Measurements from ENCODE around the gene ITM2A.

ITM2A gene

DNA sequence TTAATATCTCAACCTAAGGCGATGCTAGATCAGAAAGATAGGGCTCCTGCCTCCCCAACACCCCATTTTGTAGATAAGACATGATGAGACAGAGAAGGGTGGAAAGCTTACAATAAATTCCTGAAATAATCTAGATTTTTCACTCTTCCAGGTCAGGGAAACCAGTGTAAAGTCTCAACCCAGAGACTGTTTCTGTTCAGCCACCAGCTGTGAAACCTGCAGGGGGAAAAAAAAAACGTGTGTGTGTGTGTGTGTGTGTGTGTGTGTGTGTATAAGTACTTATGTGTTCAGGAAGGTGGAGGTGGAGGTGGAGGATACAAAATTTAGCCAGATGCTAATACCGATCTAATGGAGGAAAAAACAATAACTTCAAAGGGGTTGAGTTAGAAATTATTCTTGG lies 773 bp upstream of the ITM2A start:
- no peaks in the 10 kb centered on the region for H3K9me3 ChIP-seq (ENCODE audit: control extremely low read depth in 1 of 5, control insufficient read depth in 4 of 5, insufficient read depth in 2 of 5, low read depth in 1 of 5, low read length in 4 of 5)
- CTCF ChIA-PET, result interaction anchor here (0.9 to 1.4 kb wide), 2 partner anchors 9 to 212 kb away, joined by 3 to 4 read pairs; no protein-coding TSS in a partner anchor
- H3K27ac ChIP-seq (ENCODE audit: insufficient read depth in 1 of 2, low read depth in 1 of 2, low read length in 2 of 2, poor library complexity in 1 of 2, severe bottlenecking in 2 of 2), result peak overlapping the region in 1 of 2 experiments; percentile 81
- H3K36me3 ChIP-seq (ENCODE audit: control insufficient read depth in 4 of 4, insufficient read depth in 4 of 4, low read length in 3 of 4), result peaks cover 0 to under 1% (median 0%) of the 10 kb centered on the region in 4 experiments
- POLR2A ChIA-PET, result no interaction called here
- peak; percentile 2 to 38 (median 33) for DNase-seq
- H3K4me1 ChIP-seq (ENCODE audit: control extremely low read depth in 1 of 4, control insufficient read depth in 4 of 4, insufficient read depth in 4 of 4, low read length in 3 of 4), result peaks cover 0 to 19% (median 7%) of the 10 kb centered on the region in 4 experiments
- WGBS (ENCODE audit: insufficient coverage), result no CpG with 5 or more reads among the region's 3 CpGs
- H3K27me3 ChIP-seq (replicated peaks in 2 of 5; ENCODE audit: control insufficient read depth in 4 of 5, insufficient read depth in 5 of 5, low read length in 4 of 5), result peaks cover 0 to 5% (median 0%) of the 10 kb centered on the region in 5 experiments
- H3K4me3 ChIP-seq (ENCODE audit: control insufficient read depth in 1 of 7, extremely low read depth in 1 of 7, insufficient read depth in 4 of 7, low read depth in 2 of 7, low read length in 6 of 7), result peak overlapping the region in 3 of 7 experiments; percentile 78 to 88 (median 87)

DNA sequence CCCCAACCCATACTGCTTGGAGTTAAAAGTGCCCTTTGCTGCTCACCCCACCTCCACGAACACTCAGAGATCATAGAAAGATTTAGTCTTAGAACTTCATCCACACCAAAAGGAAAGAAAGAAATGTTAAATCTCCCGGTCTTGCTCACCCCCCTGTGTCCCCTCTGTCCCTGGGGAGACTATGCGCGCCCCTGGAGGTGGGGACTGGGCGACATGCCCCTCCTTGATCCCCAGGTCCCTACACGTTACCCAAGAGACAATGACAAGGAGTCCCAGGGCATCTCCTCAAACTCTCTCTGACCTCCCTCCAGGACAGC lies 620 bp downstream of the ITM2A start:
- ChIA-PET POLR2A (no interaction called here), CTCF (interaction anchor here (1.0 kb wide), 1 partner anchor 11 kb away, joined by 3 read pairs; no protein-coding TSS in a partner anchor)
- peak overlapping the region; percentile 70 to 88 (median 81) for H3K4me3 ChIP-seq (ENCODE audit: control insufficient read depth in 1 of 7, extremely low read depth in 1 of 7, insufficient read depth in 4 of 7, low read depth in 2 of 7, low read length in 6 of 7)

DNA sequence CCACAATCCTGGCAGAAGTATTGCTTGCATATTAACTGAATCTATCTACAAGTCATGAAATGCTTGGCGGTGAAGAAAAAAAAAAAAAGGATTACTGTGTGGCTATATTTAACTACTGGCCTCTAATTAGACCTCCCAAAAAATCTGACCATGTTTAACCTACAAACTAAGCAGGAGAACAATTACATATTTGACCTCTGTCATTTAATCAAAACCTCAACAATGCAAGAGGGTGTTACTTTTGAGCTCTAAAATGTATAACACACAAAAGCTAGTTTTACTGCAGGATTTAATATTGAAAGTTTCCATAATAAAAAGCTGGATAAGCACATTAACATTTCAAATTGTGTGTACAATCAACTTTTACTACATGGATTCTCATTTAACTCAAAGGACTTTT lies 1.5 kb downstream of the ITM2A start:
- Histone ChIP-seq H3K4me3 (ENCODE audit: control insufficient read depth in 1 of 7, extremely low read depth in 1 of 7, insufficient read depth in 4 of 7, low read depth in 2 of 7, low read length in 6 of 7) (peak overlapping the region in 6 of 7 experiments; percentile 73 to 88 (median 84)), H3K36me3 (ENCODE audit: control insufficient read depth in 4 of 4, insufficient read depth in 4 of 4, low read length in 3 of 4) (peaks cover 0 to 14% (median 5%) of the 10 kb centered on the region in 4 experiments), H3K9me3 (ENCODE audit: control extremely low read depth in 1 of 5, control insufficient read depth in 4 of 5, insufficient read depth in 2 of 5, low read depth in 1 of 5, low read length in 4 of 5) (no peaks in the 10 kb centered on the region), H3K4me1 (ENCODE audit: control extremely low read depth in 1 of 4, control insufficient read depth in 4 of 4, insufficient read depth in 4 of 4, low read length in 3 of 4) (peaks cover 0 to 19% (median 7%) of the 10 kb centered on the region in 4 experiments), H3K27me3 (replicated peaks in 2 of 5; ENCODE audit: control insufficient read depth in 4 of 5, insufficient read depth in 5 of 5, low read length in 4 of 5) (peaks cover 0 to 4% (median 0%) of the 10 kb centered on the region in 5 experiments), H3K27ac (ENCODE audit: insufficient read depth in 1 of 2, low read depth in 1 of 2, low read length in 2 of 2, poor library complexity in 1 of 2, severe bottlenecking in 2 of 2) (peak overlapping the region in 1 of 2 experiments; percentile 81)
- CTCF ChIA-PET, result interaction anchor here (0.6 kb wide), 1 partner anchor 23 kb away, joined by 3 read pairs; no protein-coding TSS in a partner anchor
- POLR2A ChIA-PET, result no interaction called here
- no peak for DNase-seq
- WGBS (ENCODE audit: insufficient coverage), result no CpG with 5 or more reads among the region's 1 CpG

More for the DNA sequence above, 620 bp downstream of the ITM2A start:
- peaks cover 0 to 19% (median 7%) of the 10 kb centered on the region in 4 experiments for H3K4me1 ChIP-seq (ENCODE audit: control extremely low read depth in 1 of 4, control insufficient read depth in 4 of 4, insufficient read depth in 4 of 4, low read length in 3 of 4)
- peak overlapping the region; percentile 64 to 81 for H3K27ac ChIP-seq (ENCODE audit: insufficient read depth in 1 of 2, low read depth in 1 of 2, low read length in 2 of 2, poor library complexity in 1 of 2, severe bottlenecking in 2 of 2)
- H3K36me3 ChIP-seq (ENCODE audit: control insufficient read depth in 4 of 4, insufficient read depth in 4 of 4, low read length in 3 of 4), result peaks cover 0 to 11% (median 1%) of the 10 kb centered on the region in 4 experiments
- whole genome bisulfite sequencing (ENCODE audit: insufficient coverage), result 3% methylated on average over 3 of the region's 6 CpGs
- H3K9me3 ChIP-seq (ENCODE audit: control extremely low read depth in 1 of 5, control insufficient read depth in 4 of 5, insufficient read depth in 2 of 5, low read depth in 1 of 5, low read length in 4 of 5), result no peaks in the 10 kb centered on the region
- DNase-seq, result peak in 1 of 3 donors; percentile 6
- H3K27me3 ChIP-seq (replicated peaks in 2 of 5; ENCODE audit: control insufficient read depth in 4 of 5, insufficient read depth in 5 of 5, low read length in 4 of 5), result peaks cover 0 to 4% (median 0%) of the 10 kb centered on the region in 5 experiments

DNA sequence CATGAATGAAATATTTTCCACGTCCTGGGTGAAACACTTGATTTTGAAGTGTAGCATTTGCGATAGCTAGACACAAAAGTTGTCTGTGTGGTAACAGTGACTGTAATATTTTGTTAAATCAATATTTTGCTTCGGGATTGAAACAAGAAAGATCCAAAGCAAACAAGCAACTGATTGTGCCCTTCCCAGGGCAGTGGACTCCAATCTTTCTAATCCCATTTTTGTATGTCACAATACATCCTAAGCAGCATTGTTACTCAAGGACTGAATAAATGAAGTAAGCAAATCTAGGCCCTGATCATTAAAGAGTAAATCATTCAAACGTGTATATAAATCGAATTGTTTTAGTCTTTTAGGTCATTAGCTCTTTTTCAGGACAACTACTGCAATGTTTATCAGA lies 2.8 kb downstream of the ITM2A start:
- 80% methylated on average over 2 of the region's 5 CpGs for WGBS (ENCODE audit: insufficient coverage)
- ChIA-PET POLR2A (no interaction called here), CTCF (no interaction called here)
- Histone ChIP-seq H3K4me1 (ENCODE audit: control extremely low read depth in 1 of 4, control insufficient read depth in 4 of 4, insufficient read depth in 4 of 4, low read length in 3 of 4) (peaks cover 0 to 19% (median 7%) of the 10 kb centered on the region in 4 experiments), H3K27me3 (replicated peaks in 2 of 5; ENCODE audit: control insufficient read depth in 4 of 5, insufficient read depth in 5 of 5, low read length in 4 of 5) (peaks cover 0 to 4% (median 0%) of the 10 kb centered on the region in 5 experiments), H3K27ac (ENCODE audit: insufficient read depth in 1 of 2, low read depth in 1 of 2, low read length in 2 of 2, poor library complexity in 1 of 2, severe bottlenecking in 2 of 2) (peak overlapping the region in 1 of 2 experiments; percentile 16), H3K4me3 (ENCODE audit: control insufficient read depth in 1 of 7, extremely low read depth in 1 of 7, insufficient read depth in 4 of 7, low read depth in 2 of 7, low read length in 6 of 7) (peak overlapping the region in 3 of 7 experiments; percentile 29 to 47 (median 45)), H3K9me3 (ENCODE audit: control extremely low read depth in 1 of 5, control insufficient read depth in 4 of 5, insufficient read depth in 2 of 5, low read depth in 1 of 5, low read length in 4 of 5) (no peaks in the 10 kb centered on the region), H3K36me3 (ENCODE audit: control insufficient read depth in 4 of 4, insufficient read depth in 4 of 4, low read length in 3 of 4) (peaks cover 0 to 18% (median 5%) of the 10 kb centered on the region in 4 experiments)
- DNase-seq, result no peak

DNA sequence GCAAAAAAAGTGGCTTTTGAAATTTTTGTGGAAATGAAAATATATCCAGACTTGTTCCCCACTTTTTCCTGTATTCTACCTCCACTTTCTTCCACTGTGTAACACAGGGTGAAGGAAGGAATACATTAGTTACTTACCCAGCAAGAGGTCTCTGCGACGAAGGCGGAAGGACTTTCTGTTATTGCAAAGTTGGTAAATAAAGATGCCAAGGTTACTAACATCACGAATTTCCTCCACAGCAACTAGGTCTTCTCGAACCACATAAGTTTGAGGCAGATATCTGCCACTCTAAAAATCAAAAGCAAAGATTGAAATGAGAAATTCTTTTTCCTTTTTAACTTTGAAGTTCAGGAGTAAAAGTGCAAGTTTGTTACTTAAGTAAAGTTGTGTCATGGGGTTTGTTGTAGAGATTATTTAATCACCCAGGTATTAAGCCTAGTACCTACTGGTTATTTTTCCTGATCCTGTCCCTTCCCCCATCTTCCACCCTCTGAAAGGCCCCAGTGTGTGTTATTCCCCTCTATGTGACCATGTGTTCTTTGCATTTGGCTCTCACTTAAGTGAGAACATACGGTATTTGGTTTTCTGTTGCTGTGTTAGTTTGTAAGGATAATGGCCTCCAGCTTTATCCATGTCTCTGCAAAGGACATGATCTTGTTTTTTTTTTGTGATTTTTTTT lies 5.8 kb downstream of the ITM2A start:
- POLR2A ChIA-PET, result no interaction called here
- no peak for DNase-seq
- Histone ChIP-seq H3K36me3 (ENCODE audit: control insufficient read depth in 4 of 4, insufficient read depth in 4 of 4, low read length in 3 of 4) (peaks cover 0 to 18% (median 5%) of the 10 kb centered on the region in 4 experiments), H3K4me1 (ENCODE audit: control extremely low read depth in 1 of 4, control insufficient read depth in 4 of 4, insufficient read depth in 4 of 4, low read length in 3 of 4) (peaks cover 0 to 15% (median 0%) of the 10 kb centered on the region in 4 experiments), H3K9me3 (ENCODE audit: control extremely low read depth in 1 of 5, control insufficient read depth in 4 of 5, insufficient read depth in 2 of 5, low read depth in 1 of 5, low read length in 4 of 5) (no peaks in the 10 kb centered on the region), H3K27me3 (replicated peaks in 2 of 5; ENCODE audit: control insufficient read depth in 4 of 5, insufficient read depth in 5 of 5, low read length in 4 of 5) (no peaks in the 10 kb centered on the region), H3K4me3 (ENCODE audit: control insufficient read depth in 1 of 7, extremely low read depth in 1 of 7, insufficient read depth in 4 of 7, low read depth in 2 of 7, low read length in 6 of 7) (no peak overlapping the region), H3K27ac (ENCODE audit: insufficient read depth in 1 of 2, low read depth in 1 of 2, low read length in 2 of 2, poor library complexity in 1 of 2, severe bottlenecking in 2 of 2) (no peak overlapping the region)
- WGBS (ENCODE audit: insufficient coverage), result no CpG with 5 or more reads among the region's 6 CpGs
- CTCF ChIA-PET, result no interaction called here

DNA sequence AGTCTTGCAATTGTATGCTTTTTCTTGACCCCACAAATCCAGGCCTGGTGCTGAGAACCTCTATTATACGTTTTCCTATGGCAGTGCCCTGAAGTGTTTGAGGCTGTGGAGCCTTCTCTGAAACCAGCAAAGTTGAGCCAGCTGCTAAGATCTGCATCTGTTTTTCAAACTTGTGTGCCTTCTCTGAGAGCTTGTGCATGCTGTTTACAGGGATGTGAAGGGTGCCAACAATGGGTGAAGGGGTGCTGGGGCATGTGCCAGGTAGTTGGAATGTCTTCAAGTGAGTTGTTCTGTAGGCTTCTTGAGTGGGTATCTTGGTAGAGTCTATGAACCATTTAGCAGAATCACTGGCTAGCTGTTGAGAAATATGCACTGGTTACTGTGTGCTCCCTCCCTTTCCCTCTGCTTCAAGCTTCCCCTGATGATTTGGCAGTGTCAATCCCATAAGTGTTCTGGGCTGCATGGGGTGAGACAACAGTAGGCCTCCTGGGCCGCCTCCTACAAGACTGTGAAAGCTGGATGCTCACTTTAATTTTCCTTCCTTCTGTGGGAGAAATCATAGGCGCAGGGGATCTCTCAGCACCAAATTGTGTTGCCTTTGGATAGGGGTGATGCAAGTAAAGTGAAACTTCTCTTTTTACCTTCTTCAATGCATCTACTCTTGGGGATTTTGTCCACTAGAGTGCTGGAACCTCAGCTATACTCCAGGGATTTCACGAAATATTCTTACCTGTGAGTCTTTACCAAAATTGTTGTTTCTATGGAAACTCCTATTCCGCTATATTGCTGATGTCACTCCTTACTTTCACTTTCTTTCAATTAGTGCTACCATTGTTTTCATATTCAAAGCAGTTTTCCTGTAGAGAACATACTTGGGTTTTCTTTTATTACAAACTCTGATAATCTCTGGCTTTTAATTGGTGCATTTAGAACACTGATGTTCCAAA lies 30.0 kb downstream of the ITM2A start:
- Histone ChIP-seq H3K36me3 (ENCODE audit: control insufficient read depth in 4 of 4, insufficient read depth in 4 of 4, low read length in 3 of 4) (no peaks in the 10 kb centered on the region), H3K4me1 (ENCODE audit: control extremely low read depth in 1 of 4, control insufficient read depth in 4 of 4, insufficient read depth in 4 of 4, low read length in 3 of 4) (peaks cover 0 to 3% (median 1%) of the 10 kb centered on the region in 4 experiments), H3K4me3 (ENCODE audit: control insufficient read depth in 1 of 7, extremely low read depth in 1 of 7, insufficient read depth in 4 of 7, low read depth in 2 of 7, low read length in 6 of 7) (peak overlapping the region in 4 of 7 experiments; percentile 40 to 70 (median 47)), H3K27me3 (replicated peaks in 2 of 5; ENCODE audit: control insufficient read depth in 4 of 5, insufficient read depth in 5 of 5, low read length in 4 of 5) (peaks cover 0 to 2% (median 0%) of the 10 kb centered on the region in 5 experiments), H3K9me3 (ENCODE audit: control extremely low read depth in 1 of 5, control insufficient read depth in 4 of 5, insufficient read depth in 2 of 5, low read depth in 1 of 5, low read length in 4 of 5) (peaks cover 0 to 1% (median 0%) of the 10 kb centered on the region in 5 experiments), H3K27ac (ENCODE audit: insufficient read depth in 1 of 2, low read depth in 1 of 2, low read length in 2 of 2, poor library complexity in 1 of 2, severe bottlenecking in 2 of 2) (peak overlapping the region; percentile 18 to 51)
- ChIA-PET CTCF (no interaction called here), POLR2A (interaction anchor here (0.6 kb wide), 1 partner anchor 226 kb away, joined by 3 read pairs; no protein-coding TSS in a partner anchor)
- DNase-seq, result peak; percentile 6 to 54 (median 37)
- WGBS (ENCODE audit: insufficient coverage), result 44% methylated on average over 4 of the region's 5 CpGs
